ENCODE results near the gene NAT8L. TPM values are rescaled to one million over a fixed set of nuclear protein-coding genes. Genes with fewer than 3 reads are reported as not detected.

The NAT8L gene
- total RNA-seq, 1 experiment from 2014 or later: 16.6 TPM

DNA sequence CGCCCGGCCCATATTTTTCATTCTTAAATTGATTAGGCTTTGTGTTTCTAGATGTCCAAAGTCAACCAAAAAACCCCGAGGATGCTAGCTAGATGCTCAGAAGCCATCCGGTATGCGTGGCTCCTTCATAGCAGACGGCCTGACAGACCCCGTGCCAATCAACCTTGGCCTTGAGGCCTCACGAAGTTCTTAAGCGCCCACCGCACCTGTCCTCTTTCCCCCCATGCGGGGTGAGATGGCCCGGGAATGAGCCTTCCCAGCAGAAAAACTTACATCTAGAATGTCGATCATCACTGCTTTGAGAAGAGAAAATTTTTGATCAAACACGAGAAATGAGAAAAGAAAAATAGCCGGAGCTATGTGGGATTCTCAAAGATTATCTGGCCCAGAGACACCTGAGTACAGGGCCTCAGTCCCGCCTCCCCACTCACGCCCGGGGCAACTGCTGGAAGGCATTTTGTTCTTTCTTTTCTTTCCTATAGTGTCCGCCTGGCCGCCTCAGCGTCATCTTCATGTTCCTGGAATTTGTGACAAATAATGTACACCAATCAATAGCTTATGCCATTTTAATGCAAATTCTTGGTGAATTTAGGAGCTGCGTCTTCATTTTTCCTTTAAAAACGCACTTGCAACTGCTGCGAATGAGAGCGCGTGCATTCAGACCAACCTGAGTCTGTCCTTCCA lies 1.6 kb upstream of the NAT8L start:
- TF ChIP-seq REST (IDR thresholded peaks at IDR 0.05; ENCODE audit: insufficient read depth in 1 of 2, low read depth in 2 of 2, low read length in 1 of 2) (no peak), TCF7L2 (IDR thresholded peaks at IDR 0.05; ENCODE audit: low read depth, low read length) (no peak), SIN3A (IDR thresholded peaks at IDR 0.05; ENCODE audit: borderline replicate concordance, insufficient read depth, low read depth, low read length) (no peak), POLR2AphosphoS5 (IDR thresholded peaks at IDR 0.05; ENCODE audit: low read depth, low read length) (no peak)
- TF ChIP-seq, protein P1, sequence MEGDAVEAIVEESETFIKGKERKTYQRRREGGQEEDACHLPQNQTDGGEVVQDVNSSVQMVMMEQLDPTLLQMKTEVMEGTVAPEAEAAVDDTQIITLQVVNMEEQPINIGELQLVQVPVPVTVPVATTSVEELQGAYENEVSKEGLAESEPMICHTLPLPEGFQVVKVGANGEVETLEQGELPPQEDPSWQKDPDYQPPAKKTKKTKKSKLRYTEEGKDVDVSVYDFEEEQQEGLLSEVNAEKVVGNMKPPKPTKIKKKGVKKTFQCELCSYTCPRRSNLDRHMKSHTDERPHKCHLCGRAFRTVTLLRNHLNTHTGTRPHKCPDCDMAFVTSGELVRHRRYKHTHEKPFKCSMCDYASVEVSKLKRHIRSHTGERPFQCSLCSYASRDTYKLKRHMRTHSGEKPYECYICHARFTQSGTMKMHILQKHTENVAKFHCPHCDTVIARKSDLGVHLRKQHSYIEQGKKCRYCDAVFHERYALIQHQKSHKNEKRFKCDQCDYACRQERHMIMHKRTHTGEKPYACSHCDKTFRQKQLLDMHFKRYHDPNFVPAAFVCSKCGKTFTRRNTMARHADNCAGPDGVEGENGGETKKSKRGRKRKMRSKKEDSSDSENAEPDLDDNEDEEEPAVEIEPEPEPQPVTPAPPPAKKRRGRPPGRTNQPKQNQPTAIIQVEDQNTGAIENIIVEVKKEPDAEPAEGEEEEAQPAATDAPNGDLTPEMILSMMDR (IDR thresholded peaks at IDR 0.05): no peak
- Histone ChIP-seq H3K27me3 (ENCODE audit: control insufficient read depth, insufficient read depth, low read length) (no peaks in the 10 kb centered on the region), H3K27ac (ENCODE audit: low read length) (no peak overlapping the region), H3K9me3 (ENCODE audit: control insufficient read depth, insufficient read depth, low read depth, low read length) (no peaks in the 10 kb centered on the region), H3K36me3 (ENCODE audit: control insufficient read depth, insufficient read depth, low read length) (no peaks in the 10 kb centered on the region), H3K4me1 (ENCODE audit: control insufficient read depth, insufficient read depth, low read length) (peaks cover 6% of the 10 kb centered on the region), H3K4me3 (ENCODE audit: low read depth in 2 of 2, low read length in 2 of 2) (no peak overlapping the region)
- CTCF ChIA-PET: no interaction called here
- DNase-seq (ENCODE audit: low read depth, low spot score) (no peak), ATAC-seq (no peak)
- BruUV-seq (replicated peaks): TSS peak; percentile 93
- in situ Hi-C loops (cut with HindIII; ENCODE audit: low pct_unique_long_range_greater_than_20kb, low sequenced_read_pairs) (no loop called here), intact Hi-C loops (cut with micrococcal nuclease; ENCODE audit: unreplicated experiment) (no loop called here)
- POLR2A ChIA-PET: no interaction called here

DNA sequence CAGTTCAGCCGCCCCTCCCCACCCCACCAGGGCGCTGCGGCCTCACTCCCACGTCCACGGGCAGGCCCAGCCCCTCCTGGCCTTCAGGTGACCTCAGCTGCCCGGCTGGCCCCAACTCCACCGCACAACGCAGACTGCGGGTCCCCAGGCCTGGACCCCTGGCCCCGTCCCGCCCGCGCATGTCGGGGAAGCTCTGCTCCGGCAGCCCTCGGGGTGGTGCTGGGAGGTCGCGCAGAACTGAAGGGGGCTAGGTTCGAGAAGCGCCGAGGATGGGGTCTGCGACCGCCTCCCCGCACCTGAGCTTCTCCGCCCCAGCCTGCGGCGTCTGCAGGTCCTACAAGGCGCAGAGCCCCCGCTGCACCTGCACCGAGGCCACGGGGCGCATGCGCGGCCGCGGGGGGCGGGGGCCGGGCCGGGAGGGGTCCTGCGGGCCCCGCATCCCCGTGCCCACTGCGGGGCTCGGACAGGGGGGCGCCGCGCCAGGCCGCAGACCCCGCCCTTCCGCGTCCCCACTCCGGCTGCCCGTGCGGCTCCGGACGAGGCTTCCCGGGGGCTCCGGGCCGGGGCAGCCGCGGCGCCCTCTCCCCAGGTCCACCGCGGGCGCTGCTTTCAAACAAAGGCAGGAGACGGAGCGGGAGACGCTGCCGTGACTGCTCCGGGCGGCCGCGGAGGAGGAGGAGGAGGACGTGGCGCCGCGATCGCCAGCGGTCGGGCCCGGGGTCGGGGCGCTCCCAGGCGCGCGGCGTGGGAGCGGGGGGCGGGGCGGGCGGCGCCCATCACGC lies 672 bp upstream of the NAT8L start:
- in situ Hi-C loops (cut with HindIII; ENCODE audit: low pct_unique_long_range_greater_than_20kb, low sequenced_read_pairs) (no loop called here), intact Hi-C loops (cut with micrococcal nuclease; ENCODE audit: unreplicated experiment) (no loop called here)
- peaks cover 6% of the 10 kb centered on the region for H3K4me1 ChIP-seq (ENCODE audit: control insufficient read depth, insufficient read depth, low read length)
- peak; percentile 36 for ATAC-seq
- CTCF ChIA-PET: interaction anchor here (0.6 kb wide), 1 partner anchor 94 kb away, joined by 5 read pairs; no protein-coding TSS in a partner anchor
- POLR2A ChIA-PET: no interaction called here
- BruUV-seq (replicated peaks): no TSS peak
- TF ChIP-seq, protein P1 (IDR thresholded peaks at IDR 0.05): no peak
- no peak for TF ChIP-seq SIN3A (IDR thresholded peaks at IDR 0.05; ENCODE audit: borderline replicate concordance, insufficient read depth, low read depth, low read length)
- no peak for TF ChIP-seq REST (IDR thresholded peaks at IDR 0.05; ENCODE audit: insufficient read depth in 1 of 2, low read depth in 2 of 2, low read length in 1 of 2)
- TF ChIP-seq POLR2AphosphoS5 (IDR thresholded peaks at IDR 0.05; ENCODE audit: low read depth, low read length): no peak
- TF ChIP-seq TCF7L2 (IDR thresholded peaks at IDR 0.05; ENCODE audit: low read depth, low read length): no peak
- no peaks in the 10 kb centered on the region for H3K9me3 ChIP-seq (ENCODE audit: control insufficient read depth, insufficient read depth, low read depth, low read length)
- peak overlapping the region; percentile 30 to 44; a peak in 3 of 4 replicates for H3K4me3 ChIP-seq (ENCODE audit: low read depth in 2 of 2, low read length in 2 of 2)
- H3K27ac ChIP-seq (ENCODE audit: low read length): no peak overlapping the region
- DNase-seq (ENCODE audit: low read depth, low spot score): no peak
- no peaks in the 10 kb centered on the region for H3K36me3 ChIP-seq (ENCODE audit: control insufficient read depth, insufficient read depth, low read length)
- no peaks in the 10 kb centered on the region for H3K27me3 ChIP-seq (ENCODE audit: control insufficient read depth, insufficient read depth, low read length)

Measured in Panc1 (cell line).